ENCODE results near the gene DUSP11.
"Not testable (repeated sequence)": the region's sequence is repeated elsewhere in the genome, so short reads cannot be mapped to it uniquely, and the experiment has no call there.

DUSP11 gene

GRCh38 chr2:73779467-73780236 lies at the start of gene DUSP11:
Gene DUSP11 (minus strand): TSS chr2:73780103. CDS start chr2:73779974, 129 bp downstream.
- peak; percentile 98 for DNase-seq

DNA sequence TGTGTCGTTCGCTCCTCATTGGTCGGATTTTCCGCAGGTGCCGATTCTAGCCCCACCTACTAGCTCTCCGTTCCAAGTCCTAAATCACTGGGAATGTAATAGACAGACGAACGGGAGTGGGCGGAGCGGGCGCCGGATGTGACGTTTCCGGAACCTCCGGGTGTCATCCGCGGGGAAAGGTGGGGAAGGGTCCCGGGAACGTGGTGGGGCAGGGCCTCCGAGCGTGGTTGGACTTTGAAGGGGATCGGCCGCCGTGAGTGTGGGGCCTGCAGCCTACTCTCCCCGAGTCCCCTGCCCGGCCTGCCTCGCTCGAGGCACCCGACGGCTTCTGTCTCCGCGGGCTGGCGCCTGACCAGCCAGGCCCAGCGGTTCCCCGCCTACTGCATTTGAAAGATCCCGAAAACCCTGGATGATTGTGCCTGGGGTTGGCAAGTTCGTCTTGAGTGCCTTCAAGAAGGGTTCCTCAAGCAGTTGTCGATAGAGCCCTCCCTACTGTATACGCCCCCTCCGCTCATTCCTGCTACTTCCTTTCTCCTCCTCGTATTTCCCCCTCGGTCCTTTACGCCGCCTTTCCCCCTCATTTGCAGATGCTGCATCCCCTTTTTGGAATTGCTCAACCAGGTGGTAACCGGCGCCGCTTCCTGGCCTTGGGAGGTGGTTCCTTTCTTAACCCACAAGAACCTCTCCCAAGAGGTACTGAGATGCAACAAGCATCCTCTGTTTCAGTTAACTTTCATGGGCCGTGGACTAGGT lies 49.1 kb upstream of the DUSP11 start, which contains the start of gene STAMBP:
Gene STAMBP (plus strand): TSS at position 144 of the 753 bp plus-strand sequence. CDS start 1,896 bp downstream, outside the sequence.
- peak; percentile 98 for DNase-seq

- DNase-seq = no peak
Observed at GRCh38 chr2:73828389-73828817, 48.5 kb upstream of the DUSP11 start.

- DNase-seq = no peak
Observed at GRCh38 chr2:73827660-73828388, 47.9 kb upstream of the DUSP11 start.

DNA sequence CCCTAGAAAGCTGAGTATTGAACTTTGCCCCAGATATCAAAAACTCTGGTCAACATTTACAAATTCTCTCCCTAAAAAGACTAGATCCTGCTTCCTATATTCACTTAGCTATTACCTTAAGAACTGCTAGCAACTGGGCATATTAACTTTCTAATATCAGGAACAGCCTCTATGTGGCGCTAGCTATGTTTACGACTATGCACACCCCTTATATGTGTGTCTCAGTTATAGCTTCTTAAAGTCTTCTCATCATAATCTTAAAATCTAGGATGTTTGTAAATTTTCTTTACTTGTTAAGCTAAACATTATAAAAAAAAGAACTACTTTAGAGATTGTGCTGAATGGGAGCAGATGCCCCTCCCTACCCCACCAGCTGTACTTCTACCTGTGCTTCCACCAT lies 47.1 kb upstream of the DUSP11 start:
- peak; percentile 63 for DNase-seq

- DNase-seq = no peak
Observed at GRCh38 chr2:73825408-73825807, 45.5 kb upstream of the DUSP11 start.

DNA sequence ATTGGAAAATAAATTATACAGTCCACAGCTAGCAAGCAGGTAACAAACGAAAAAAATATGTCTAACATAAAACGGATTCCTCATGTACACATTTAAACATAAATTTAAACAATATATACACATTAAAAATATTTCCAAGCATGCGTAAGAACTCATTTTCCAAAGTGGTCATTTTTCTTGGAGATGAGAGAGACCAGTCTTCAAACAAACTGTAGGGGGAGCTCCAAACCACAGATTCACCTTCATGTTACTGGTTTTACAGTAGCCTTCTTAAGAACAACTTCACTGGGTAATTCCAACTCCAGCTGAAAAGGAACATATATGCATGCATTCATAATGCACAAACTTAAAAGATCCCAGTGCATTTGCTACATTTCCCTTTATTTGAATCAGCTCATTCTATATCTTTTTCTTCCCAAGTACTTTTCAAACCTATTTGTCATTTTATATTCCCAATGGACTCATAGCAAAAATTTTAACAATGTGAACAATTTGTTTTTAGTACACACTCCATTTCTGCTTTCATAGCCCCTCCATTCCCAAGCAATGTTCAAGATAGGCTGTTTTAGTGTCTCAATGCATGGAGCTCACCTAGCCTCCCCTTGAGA lies 44.1 kb upstream of the DUSP11 start:
- DNase-seq = peak; percentile 84

DNA sequence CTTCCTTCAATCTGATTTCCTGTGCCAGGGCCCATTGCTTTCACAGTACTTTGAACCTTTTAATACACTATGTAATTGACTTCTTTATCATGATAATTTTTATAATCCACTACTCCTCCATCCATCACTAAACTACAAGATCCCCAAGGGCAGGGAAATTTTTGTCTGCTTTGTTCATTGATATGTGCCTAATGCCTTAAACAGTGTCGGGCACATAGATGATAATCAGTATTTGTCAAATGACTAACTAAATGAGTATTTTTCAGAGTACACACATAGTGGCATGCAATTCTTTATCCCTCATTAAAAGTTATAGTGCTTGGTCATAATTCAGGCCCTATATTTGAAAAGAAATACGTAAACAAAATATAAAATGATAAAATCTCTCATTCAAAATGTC lies 43.5 kb upstream of the DUSP11 start:
- DNase-seq = no peak

DNA sequence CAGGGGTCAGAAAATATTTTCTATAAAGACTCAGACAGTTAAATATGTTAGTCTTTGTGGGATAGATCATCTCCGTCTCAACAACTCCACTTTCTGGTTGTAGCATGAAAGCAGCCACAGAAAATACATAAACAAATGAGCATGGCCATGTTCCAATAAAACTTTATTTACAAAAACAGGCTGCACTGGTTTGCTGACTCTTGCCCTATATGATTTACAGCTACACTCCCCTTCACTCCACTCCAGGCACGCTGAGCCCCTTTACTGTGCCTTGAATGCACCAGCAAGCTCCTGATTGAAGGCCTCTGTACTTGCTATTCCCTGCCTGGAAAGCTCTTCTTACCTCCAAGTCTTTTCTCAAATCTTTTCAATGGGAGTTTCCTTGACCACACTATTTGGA lies 43.1 kb upstream of the DUSP11 start:
- no peak for DNase-seq

GRCh38 chr2:73822276-73822675 lies 42.4 kb upstream of the DUSP11 start:
- DNase-seq = no peak

- DNase-seq = no peak
Observed at GRCh38 chr2:73821669-73822068, 41.8 kb upstream of the DUSP11 start.

DNA sequence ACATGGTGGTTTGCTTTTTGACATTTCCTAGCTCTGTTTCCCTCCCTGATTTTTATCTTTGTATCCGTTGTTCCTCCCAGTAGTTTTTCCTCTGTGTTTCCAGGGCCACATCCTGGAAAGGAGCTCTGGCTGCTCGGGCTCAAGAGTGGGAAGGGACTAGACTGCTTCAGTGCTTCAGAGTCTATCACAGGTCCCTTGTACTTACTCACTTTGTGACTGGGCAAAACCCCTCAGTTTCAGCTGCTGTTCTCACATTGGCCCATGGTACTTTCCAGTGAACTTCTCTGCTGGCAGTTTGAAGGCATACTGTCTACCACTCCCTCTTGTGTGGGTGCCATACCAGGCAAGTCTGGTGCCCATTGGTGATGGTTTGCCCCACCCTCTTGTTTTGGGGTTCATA lies 41.3 kb upstream of the DUSP11 start:
- DNase-seq = no peak

GRCh38 chr2:73818296-73818695 lies 38.4 kb upstream of the DUSP11 start:
- no peak for DNase-seq

DNA sequence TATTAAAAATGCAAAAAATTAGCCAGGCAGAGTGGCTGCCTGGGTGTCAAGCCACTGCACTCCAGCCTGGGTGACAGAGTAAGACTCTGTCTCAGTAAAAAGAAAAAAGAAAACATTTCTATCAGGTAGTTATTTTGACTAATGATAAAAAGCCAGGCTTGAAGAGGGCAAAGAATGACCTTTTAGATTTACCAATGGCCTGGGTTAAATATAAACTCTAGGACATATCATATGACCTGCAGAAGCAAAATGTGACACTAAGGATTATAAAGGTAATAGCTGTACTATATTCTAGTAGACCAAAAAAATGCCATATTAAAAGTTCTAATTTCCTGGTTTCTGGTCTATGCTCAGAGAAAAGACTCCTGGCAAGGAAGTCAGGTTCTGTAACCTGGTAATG lies 32.7 kb upstream of the DUSP11 start:
- DNase-seq = no peak

DNA sequence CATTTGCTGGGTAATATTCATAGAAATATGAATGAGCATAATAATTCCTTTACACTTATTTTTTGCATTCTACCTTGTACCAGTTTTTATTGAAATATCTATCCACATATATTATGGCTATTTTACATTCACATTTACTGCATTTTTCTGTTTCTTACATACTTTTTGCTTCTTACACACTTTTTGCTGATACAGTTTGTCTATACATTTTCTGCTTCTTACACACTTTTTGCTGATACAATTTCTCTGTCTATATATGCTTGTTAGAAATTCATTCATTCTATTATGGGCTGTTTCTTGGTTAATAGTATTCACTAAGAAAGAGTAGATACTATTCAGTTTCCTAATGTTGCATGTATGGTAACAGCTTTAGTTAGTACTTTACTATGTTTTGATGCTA lies 32.0 kb upstream of the DUSP11 start:
- DNase-seq = no peak

- not testable (repeated sequence) for DNase-seq
Observed at GRCh38 chr2:73783883-73784282, 4.0 kb upstream of the DUSP11 start, which contains the start of gene C2orf78. Gene C2orf78 (plus strand): TSS chr2:73784183. CDS start chr2:73784310, 127 bp downstream.

DNA sequence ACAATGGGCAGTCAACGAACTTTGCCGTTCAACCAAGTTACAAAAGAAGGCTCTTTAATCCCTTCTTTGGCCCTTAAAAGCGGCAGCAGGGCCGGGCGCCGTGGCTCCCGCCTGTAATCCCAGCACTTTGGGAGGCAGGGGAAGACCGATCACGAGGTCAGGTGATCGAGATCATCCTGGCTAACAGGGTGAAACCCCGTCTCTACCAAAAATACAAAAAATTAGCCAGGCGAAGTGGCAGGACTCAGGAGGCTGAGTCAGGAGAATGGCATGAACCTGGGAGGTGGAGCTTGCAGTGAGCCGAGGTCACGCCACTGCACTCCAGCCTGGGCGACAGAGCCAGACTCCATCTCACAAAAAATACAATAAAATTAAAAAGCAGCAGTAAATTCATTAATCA lies 3.5 kb upstream of the DUSP11 start:
- DNase-seq = not testable (repeated sequence)

- DNase-seq = no peak
Observed at GRCh38 chr2:73780237-73780582, 307 bp upstream of the DUSP11 start.

GRCh38 chr2:73778867-73779466 lies 936 bp downstream of the DUSP11 start:
- not testable (repeated sequence) for DNase-seq

DNA sequence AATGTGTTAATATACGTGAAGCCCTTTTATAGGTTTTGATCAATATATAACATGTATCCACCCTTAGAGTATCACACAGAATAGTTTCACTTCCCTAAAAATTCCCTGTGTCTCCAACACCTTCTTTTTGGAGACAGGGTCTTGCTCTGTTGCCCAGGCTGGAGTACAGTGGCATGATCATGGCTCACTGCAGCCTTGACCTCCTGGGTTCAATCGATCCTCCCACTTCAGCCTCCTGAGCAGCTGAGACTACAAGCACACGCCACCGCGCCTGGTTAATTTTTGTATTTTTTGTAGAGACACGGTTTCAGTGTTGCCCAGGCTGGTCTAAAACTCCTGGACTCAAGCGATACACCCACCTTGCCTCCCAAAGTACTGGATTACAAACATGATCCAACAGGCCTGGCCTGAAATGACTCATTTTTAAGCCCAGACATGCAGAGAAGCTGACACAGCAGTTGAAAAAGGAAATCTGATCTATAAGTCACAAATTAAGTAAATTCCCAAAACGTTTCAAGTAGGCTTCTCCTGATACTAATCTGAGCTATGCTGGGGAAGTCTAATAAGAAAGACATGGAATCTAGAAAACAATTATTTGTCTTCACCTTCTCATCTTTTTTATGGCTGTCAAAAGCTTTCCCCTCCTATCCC lies 2.9 kb downstream of the DUSP11 start:
- peak; percentile 9 for DNase-seq

GRCh38 chr2:73776381-73776780 lies 3.5 kb downstream of the DUSP11 start:
- no peak for DNase-seq

GRCh38 chr2:73772819-73773218 lies 7.1 kb downstream of the DUSP11 start:
- DNase-seq = no peak

Measured in suppressor macrophage treated with lipopolysaccharide for 4 hours (primary cell).